Measurements from ENCODE around the gene ZKSCAN3. TPM values are rescaled to one million over a fixed set of nuclear protein-coding genes. Genes with fewer than 3 reads are reported as not detected.
A peak's percentile ranks its signal among the peaks of the same experiment; 100 is the strongest.
"Not testable (repeated sequence)": the region's sequence is repeated elsewhere in the genome, so short reads cannot be mapped to it uniquely, and the experiment has no call there.

The ZKSCAN3 gene
- 3.0 and 5.2 TPM in 2 replicates for total RNA-seq (2014; rRNA removed; shearing (Covaris generic))

DNA sequence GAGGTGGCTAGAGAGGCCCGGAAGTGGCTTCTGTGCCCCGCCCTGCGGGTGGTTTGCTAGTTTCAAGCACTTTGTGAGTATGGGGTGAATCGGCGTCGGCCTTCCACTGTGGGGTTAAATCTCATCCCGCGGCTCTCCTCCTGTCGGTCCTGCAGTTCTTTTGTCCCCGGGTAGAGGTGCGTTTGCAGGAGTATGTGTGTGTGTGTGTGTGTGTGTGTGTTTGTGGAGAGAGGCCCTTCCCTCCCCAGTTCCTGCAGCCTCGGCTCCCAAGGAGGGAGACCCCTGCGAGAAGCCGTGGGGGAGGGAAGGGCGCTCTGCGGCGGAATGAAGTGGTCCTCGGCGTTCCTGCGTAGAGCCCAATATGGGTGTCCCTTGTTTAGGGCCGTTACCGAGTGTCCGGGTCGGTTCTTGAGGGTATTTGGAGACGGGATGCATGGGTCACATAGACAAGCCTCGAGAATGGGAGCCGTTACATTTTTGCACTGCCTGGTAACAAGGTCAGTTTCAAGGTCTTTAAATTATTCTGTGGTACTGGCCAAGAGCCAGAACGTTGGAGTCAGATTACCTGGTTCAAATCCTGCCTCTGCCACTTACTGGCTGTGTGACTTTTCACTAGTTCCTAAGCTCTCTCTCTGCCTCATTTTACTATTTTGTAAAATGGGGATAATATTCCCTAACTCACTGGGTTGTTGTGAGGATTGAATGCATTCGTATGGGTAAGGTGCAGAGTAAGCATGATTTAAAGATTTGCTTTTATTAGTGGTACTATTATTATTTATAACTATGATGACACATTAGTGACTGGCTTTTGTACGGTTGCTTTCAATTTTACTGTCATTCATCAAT, at the start of gene ZKSCAN3:
Gene ZKSCAN3, plus strand, starts transcription at position 56 of the 846 bp plus-strand sequence. CDS start 9,640 bp downstream, outside the sequence.
- peak; percentile 92 for DNase-seq (ENCODE audit: low spot score)
- in situ Hi-C loops (cut with HindIII; ENCODE audit: low sequenced_read_pairs): no loop called here

- no peak for DNase-seq (ENCODE audit: low spot score)
- in situ Hi-C loops (cut with HindIII; ENCODE audit: low sequenced_read_pairs): no loop called here
Measured at GRCh38 chr6:28303570-28303969, 46.2 kb upstream of the ZKSCAN3 start.

DNA sequence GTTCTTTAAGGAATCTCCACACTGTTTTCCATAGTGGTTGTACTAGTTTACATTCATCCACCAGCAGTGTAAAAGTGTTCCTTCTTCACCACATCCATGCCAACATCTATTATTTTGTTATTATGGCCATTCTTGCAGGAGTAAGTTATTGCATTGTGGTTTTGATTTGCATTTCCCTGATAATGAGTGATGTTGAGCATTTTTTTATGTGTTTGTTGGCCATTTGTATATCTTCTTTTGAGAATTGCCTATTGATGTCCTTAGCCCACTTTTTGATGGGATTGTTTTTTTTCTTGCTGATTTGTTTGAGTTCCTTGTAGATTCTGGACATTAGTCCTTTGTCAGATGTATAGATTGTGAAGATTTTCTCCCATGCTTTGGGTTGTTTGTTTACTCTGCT, 43.4 kb upstream of the ZKSCAN3 start:
- DNase-seq (ENCODE audit: low spot score); in situ Hi-C loops (cut with HindIII; ENCODE audit: low sequenced_read_pairs): not testable (repeated sequence)

DNA sequence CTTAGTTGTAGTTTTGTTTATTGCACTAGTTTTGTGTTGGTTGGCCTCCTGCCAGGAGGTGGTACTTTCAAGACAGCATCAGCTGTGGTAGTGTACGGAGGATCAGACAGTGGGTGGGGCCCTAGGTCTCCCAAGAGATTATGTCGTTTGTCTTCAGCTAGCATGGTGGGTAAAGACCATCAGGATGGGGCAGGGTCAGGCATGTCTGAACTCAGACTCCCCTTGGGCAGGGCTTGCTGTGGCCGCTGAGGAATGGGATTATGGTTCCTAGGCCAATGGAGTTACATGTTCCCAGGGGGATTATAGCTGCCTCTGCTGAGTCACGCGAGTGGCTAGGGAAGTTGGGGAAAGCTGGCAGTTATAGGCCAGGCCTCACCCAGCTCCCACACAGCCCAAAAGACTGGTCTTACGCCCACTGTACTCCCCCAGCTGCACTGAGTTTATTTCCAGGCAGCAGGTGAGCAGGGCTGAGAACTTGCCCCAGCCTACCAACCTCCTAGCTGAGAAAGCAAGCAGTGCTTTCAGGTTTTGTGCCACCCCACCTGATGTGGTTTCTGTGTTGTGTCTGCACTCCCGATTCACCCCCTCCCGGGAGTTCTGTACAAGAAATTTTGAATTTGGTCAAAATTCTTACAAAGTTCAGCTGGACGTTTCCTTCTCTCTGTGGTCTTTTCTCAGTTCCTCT, 38.5 kb upstream of the ZKSCAN3 start:
- no peak for DNase-seq (ENCODE audit: low spot score)
- in situ Hi-C loops (cut with HindIII; ENCODE audit: low sequenced_read_pairs): no loop called here

GRCh38 chr6:28312939-28313338, 36.8 kb upstream of the ZKSCAN3 start:
- no peak for DNase-seq (ENCODE audit: low spot score)
- in situ Hi-C loops (cut with HindIII; ENCODE audit: low sequenced_read_pairs): no loop called here

- in situ Hi-C loops (cut with HindIII; ENCODE audit: low sequenced_read_pairs): no loop called here
- no peak for DNase-seq (ENCODE audit: low spot score)
Measured at GRCh38 chr6:28315628-28316027, 34.1 kb upstream of the ZKSCAN3 start.

GRCh38 chr6:28317866-28318265, 31.9 kb upstream of the ZKSCAN3 start:
- DNase-seq (ENCODE audit: low spot score); in situ Hi-C loops (cut with HindIII; ENCODE audit: low sequenced_read_pairs): not testable (repeated sequence)

DNA sequence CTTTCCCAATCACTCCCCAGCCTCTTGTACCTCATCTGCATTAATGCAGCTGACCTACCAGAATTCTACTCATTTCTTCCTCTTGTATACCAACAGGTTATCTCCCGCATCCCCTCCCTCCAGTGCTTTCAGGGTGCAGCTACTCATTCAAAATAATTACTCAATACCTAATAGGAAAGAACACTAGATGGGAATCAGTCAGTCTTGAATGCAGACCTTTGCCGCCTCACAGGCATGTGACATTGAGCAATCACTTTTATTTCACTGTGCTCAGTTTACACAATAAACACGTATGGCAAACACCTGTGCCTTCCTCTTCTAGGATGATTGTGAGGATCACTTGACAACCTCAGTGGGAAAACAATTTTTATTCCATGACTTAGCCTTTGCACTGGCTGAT, 27.1 kb upstream of the ZKSCAN3 start:
- in situ Hi-C loops (cut with HindIII; ENCODE audit: low sequenced_read_pairs): no loop called here
- DNase-seq (ENCODE audit: low spot score): no peak

GRCh38 chr6:28323813-28324424, 25.8 kb upstream of the ZKSCAN3 start:
- DNase-seq (ENCODE audit: low spot score): no peak
- in situ Hi-C loops (cut with HindIII; ENCODE audit: low sequenced_read_pairs): no loop called here

GRCh38 chr6:28326371-28326948, 23.3 kb upstream of the ZKSCAN3 start:
- in situ Hi-C loops (cut with HindIII; ENCODE audit: low sequenced_read_pairs): no loop called here

DNA sequence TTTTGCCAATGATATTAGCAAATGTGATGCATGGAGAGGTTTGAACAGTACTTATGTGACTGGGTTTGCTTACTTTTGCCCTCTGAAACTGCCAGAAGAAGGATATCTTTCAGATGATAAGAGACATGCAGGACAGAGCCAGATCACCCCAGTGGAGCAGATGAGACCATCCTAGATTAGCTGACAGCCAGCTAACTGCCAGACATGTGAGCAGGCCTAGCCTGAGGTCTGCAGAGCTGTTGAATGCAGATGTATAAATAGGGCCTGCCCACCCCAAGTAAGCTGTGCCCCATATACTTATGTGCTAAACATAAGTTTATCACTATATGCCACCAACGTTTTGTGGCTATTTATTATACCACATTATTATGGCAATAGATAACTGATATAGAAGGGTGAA, 19.7 kb upstream of the ZKSCAN3 start:
- in situ Hi-C loops (cut with HindIII; ENCODE audit: low sequenced_read_pairs): no loop called here
- DNase-seq (ENCODE audit: low spot score): no peak

More at GRCh38 chr6:28326371-28326948, 23.3 kb upstream of the ZKSCAN3 start:
- no peak for DNase-seq (ENCODE audit: low spot score)

DNA sequence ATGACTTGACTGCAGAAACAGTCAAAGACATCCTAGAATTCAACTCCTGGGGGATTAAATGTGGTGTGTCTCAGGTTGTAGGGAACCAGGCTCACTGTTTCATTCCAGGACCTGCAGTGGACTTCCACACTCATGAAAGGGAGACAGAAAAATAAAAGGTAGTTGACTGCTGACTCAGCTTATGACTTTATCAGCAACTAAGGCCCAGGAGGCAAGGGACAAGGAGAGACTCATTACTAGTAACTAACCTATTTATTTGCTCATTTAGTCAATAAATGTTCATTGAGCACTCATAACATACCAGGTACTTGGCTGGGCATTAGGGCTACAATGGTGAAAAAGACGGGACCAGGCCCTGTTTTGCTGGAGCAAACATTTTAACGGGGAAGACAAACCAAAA, 16.7 kb upstream of the ZKSCAN3 start:
- no peak for DNase-seq (ENCODE audit: low spot score)
- in situ Hi-C loops (cut with HindIII; ENCODE audit: low sequenced_read_pairs): no loop called here

DNA sequence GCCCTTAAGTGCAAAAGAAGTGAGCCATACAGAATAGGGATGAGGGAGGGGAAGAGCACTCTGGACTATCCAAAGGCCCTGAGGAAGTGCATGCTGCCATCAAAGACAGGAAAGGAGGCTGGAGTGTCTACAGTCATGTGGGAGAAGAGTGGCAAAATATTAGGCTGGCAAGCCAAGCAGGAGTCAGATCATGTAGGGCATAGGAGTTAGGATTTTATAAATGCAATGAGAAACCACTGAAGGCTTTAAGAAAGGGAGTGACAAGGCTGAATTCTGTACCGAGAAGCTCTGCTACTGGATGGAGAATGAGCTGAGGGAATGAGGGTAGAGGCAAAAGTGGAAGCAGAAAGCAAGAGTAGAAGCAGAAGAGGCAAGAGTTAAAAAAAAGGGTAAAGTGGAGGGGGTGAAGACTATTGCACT, 16.1 kb upstream of the ZKSCAN3 start:
- no peak for DNase-seq (ENCODE audit: low spot score)
- in situ Hi-C loops (cut with HindIII; ENCODE audit: low sequenced_read_pairs): no loop called here

DNA sequence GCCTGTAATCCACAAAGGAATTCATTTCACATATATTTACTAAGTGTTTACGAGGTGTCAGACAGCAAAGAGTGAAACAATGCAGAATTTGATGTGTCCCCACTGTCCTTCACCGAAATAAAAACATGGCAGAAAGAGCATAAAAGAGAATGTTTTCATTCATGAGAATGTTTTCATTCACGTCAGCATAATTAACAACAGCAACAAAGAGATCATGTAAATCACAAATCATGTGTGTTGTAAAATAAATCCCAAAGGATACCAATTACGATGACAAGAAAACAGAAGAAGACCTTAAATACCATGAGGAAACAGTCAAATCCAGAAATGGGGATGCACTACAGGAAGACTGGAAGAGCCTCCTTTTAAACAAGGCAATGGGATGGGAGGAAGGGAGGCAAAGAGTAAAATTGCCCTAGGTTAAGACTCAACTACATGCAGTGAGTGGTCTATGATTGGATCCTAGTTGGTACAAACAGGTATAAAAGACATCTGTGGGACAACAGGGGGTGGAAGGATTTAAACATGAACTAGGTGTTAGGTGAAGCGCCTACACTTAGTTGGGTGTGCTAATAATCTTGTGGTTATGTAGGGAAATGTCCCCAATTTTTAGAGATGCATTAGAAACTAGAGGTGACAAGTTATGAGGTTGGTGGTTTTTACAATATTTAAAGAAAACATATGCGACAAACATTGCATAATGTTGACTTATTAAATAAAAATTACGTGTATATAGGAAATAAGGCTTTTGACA, 15.3 kb upstream of the ZKSCAN3 start:
- DNase-seq (ENCODE audit: low spot score): peak; percentile 14
- in situ Hi-C loops (cut with HindIII; ENCODE audit: low sequenced_read_pairs): no loop called here

GRCh38 chr6:28335040-28335563, 14.6 kb upstream of the ZKSCAN3 start:
- in situ Hi-C loops (cut with HindIII; ENCODE audit: low sequenced_read_pairs): no loop called here
- DNase-seq (ENCODE audit: low spot score): no peak

GRCh38 chr6:28335564-28336283, 14.0 kb upstream of the ZKSCAN3 start, which contains the start of gene ZSCAN31:
TSS of gene ZSCAN31 (minus strand) at chr6:28336148. CDS start at chr6:28329683, 6,465 bp downstream.
- peak; percentile 97 for DNase-seq (ENCODE audit: low spot score)
- in situ Hi-C loops (cut with HindIII; ENCODE audit: low sequenced_read_pairs): no loop called here

GRCh38 chr6:28336284-28337120, 13.2 kb upstream of the ZKSCAN3 start:
- in situ Hi-C loops (cut with HindIII; ENCODE audit: low sequenced_read_pairs): no loop called here
- no peak for DNase-seq (ENCODE audit: low spot score)

Data from G401 (cell line).